ENCODE results near the gene MAML3.

The MAML3 gene

DNA sequence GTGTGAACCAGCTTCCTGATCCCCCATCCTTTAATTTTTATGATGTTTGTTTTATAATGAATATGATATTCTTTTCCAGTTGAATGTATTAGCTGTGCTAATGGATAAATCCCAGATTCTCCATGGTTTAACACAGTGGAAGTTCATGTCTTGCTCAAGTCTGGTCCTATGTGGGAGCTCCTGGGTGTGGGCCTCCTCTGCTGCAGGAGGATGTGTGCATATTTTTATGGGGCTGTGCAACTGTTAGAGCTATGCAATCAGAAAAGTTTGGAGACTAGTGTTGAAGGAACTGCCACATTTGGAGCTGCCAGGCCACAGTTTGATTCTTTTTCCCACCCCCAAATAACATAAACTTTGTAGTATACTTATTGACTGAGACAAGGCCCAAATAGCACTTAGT lies 463.6 kb downstream of the MAML3 start:
- no peak for DNase-seq (ENCODE audit: low read depth, low spot score)

DNA sequence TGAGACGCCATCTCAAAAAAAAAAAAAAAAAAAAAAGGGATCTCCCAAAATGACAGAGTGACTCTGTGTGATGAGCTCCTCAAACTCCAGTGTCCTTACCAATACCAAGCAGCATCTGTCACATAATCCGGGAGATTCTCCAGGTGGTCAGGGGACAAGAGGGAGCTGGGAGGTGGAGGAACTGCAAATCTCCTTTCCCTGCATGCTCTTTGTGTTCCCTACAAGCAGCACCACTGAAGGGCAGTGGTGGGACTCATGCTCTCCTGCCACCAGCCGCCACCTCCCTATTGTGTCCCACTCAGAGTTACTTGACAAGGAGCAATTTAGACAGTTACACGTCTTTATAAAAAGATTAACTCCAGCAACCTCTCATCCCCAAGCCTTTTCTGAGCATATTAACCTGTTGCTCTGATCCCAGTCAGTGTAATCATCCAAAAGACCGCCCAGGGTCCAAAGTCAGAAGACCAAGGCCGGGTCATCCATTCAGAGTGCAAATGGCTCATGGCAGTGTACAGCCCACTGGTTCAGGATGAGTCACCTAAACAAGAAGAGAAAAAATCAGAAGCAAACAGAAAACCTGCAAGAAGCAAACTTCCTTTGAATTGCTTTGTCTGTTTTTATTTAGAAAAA lies 464.8 kb downstream of the MAML3 start:
- no peak for DNase-seq (ENCODE audit: low read depth, low spot score)

DNA sequence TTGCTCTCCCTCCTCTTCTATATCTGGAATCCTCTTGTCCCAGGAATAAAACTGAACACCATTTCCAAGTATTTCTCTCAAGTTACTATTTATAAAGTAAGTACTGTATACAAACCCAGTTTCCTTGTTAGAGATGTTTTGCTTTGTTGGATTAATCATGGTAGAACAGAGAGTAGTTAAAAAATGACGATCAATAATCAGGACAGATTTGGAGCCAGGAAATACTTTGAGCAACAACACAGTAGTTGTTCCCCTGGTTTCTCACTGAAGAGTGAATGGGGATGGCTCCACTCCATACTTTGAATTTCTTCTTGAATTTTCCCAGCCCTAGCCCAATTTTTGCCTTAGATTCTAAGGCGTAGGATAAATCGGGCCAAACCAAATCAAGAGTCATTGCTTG lies 467.0 kb downstream of the MAML3 start:
- no peak for DNase-seq (ENCODE audit: low read depth, low spot score)

DNA sequence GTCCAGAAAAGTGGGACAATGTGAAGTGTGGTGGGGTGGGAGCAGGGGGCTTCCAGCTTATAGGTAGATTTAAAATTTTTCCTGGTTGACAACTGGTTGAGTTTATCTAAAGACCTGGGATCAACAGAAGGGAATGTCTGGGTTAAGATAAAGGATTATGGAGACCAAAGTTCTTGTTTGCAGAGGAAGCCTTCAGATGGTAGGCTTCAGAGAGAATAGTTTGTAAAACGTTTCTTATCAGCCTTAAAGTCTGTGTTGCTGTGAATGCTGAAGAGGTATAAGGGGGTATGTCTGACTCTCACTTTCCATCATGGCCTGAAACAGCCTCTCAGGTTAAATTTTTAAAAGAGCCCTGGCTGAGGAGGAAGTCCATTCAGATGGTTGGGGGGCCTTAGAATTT lies 467.9 kb downstream of the MAML3 start:
- no peak for DNase-seq (ENCODE audit: low read depth, low spot score)

DNA sequence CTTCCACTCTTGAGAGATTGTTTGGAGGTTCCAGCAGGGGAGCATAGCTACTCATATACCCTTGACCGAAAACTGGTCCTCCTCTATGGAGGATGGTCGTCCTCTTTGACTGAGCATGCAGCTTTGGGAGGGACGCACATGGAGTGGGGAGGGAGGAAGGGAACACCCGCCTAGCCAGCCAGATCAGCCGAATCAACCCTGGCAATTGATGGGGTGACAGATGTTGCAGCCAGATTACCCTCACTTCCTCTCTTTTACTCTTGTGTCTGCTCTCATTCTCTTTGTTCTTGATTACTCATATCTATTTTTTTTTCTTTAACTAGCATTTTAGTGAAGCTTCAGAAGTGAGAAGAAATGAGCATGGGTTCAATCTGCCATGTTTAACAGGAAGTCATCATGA lies 468.8 kb downstream of the MAML3 start:
- DNase-seq (ENCODE audit: low read depth, low spot score) = no peak

DNA sequence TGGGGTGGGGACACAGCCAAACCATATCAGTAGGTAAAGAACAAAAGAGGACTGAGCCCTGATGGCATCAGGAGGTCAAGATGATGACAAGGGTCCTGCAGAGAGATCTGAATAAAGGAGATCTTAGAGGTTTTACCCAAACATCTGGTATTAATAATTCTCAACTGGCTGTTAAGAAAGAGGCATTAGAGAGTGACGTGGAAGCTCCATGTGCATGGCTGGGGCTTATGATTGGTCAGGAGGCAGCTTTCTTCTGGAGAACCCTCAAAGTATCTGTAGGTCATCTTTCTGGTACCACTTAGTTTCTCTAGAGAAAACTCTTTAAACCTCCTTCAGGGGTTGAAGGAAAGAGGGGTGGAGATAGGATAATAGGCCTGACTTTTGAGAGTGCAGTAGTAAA lies 469.6 kb downstream of the MAML3 start:
- no peak for DNase-seq (ENCODE audit: low read depth, low spot score)

DNA sequence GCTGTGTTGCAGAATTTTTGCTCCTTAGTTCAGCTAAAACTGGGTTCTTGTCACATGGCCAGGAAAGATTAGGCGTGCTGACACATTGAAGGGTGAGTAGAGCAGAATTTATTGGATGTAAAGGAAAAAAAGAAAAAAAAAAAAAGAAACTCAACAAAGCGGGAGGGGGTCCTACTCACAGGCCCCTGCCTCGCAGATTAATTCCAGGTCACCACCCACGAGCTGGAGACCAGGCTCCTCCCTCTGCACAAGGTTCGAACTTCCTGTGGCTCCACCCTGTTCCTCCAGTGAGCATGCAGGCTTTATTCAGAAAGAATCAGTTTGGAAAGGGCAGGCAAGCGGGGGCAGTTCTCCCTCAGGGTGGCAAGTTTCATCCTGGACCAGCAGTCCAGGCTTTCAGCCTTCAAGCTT lies 471.2 kb downstream of the MAML3 start:
- DNase-seq (ENCODE audit: low read depth, low spot score) = no peak

DNA sequence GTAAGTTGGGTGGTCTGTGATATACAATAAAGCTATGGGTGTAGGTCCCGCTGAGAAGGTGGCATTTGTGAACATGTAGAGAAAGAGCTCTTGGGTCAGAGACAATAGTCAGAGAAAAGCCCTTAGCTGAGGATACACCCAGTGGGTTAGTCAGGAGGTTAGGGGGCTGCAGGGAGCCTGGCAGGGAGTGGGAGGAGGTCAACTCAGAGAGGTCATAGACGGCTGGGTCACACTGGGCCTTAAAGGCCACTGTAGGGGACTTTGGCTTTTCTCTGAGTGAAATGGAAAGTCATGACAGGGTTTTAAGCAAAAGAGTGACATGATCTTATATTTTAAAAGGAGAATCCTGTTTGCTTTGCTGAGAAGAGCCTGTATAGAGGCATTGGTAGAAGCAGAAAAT lies 471.7 kb downstream of the MAML3 start:
- no peak for DNase-seq (ENCODE audit: low read depth, low spot score)

DNA sequence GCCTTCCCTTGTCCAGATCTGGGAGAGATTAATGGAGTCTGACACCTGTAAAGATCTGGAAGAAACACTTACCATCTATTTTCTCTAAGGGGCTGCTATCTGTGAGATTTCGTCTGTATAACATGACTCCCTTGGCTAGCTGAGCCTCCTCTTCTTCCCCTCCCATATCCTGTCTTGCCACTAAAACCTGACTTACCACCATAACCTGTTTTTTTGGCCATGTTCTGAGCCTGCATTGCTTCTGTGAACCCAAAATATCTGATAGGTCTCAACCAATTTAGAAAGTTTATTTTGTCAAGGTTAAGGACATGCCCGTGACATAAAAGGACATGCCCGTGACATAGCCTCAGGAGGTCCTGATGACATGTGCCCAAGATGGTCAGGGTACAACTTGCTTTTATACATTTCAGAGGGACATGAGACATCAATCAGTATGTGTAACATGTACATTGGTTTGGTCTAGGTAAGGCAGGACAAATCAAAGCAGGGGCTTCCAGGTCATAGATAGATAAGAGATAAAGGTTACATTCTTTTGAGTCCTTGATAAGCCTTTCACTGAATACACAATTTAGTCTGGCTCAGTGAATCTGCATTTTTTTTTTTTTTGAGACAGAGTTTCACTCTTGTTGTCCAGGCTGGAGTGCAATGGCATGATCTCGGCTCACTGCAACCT lies 476.9 kb downstream of the MAML3 start:
- no peak for DNase-seq (ENCODE audit: low read depth, low spot score)

DNA sequence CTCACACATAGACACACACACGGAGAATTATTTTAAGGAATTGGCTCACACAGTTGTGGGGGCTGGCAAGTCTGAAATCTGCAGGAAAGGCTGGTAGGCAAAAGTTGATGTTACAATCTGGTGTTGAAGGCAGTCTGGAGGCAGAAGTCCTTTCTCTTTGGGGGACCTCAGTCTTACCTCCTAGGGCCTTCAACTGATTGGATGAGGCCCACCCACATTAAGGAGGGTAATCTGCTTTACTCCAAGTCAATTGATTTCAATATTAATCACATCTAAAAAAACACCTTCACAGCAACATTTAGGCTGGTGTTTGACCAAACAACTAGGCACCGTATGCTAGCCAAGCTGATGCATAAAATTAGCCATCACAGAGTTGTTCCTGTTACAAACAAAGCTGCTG lies 477.6 kb downstream of the MAML3 start:
- DNase-seq (ENCODE audit: low read depth, low spot score) = no peak

DNA sequence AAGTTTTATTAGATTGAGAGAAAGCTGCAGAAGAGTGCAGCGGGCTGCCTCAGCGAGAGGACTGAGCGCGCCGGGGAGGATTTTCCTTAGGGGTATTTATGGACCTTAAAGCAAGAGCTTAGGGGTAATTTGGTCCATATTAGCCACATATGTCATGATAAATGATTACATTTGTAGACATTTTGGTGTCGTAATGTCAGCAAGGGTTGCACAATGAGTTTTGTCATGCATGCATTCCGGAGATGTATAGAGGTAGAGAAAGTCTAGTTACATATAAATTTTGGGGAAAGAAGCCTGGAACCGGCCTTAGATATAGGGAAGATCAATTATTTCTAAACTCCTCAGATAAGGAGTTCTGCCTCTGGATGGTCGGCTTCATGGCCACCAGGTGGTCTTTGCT lies 478.3 kb downstream of the MAML3 start:
- DNase-seq (ENCODE audit: low read depth, low spot score) = no peak

DNA sequence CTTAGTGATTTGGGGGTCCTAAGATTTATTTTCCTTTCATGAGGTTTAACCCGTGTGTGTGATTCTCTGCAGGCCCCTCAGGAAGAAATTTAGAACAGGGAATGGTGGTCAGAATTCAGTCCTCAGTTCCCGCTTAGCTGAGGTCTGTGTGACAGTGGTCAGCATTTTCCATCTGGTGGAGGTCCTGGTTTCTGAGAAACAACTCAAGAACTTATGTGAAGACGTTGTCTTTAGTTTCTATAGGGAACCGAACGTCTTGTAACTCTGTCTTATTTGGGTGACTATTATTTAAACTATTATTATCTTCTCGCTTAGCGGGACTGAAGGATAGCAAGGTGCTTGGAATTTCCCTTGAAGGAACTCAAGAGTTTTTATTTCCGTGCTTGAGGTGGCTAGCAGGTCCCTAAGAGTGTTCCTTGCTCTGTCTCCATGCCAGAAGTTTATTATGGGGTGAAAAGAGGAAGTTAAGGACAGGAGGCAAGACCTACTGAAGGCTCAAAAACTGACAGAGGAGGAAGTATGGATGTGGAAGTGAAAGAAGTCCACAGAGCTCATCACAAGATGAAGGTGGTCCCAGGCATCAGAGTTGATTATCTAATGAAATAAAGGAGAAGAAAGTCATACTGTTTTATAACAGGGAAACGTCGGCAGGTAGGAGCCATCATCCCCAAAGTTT lies 479.0 kb downstream of the MAML3 start:
- no peak for DNase-seq (ENCODE audit: low read depth, low spot score)

DNA sequence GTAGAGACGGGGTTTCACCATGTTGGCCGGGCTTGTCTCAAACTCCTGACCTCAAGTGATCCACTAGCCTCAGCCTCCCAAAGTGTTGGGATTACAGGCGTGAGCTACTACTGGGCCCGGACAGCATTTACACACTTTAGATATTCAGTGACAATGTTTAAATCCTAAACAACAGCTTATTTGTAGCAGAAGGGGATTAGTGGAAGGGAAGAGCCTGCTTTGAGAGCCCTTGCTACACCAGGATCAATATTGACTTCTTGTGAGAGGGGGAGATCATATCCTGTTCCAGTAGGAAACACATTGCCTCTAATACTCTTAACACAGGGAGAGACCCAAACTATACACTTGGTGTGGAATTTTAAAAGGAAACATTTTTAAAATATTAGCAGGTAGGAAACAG lies 481.3 kb downstream of the MAML3 start:
- no peak for DNase-seq (ENCODE audit: low read depth, low spot score)

DNA sequence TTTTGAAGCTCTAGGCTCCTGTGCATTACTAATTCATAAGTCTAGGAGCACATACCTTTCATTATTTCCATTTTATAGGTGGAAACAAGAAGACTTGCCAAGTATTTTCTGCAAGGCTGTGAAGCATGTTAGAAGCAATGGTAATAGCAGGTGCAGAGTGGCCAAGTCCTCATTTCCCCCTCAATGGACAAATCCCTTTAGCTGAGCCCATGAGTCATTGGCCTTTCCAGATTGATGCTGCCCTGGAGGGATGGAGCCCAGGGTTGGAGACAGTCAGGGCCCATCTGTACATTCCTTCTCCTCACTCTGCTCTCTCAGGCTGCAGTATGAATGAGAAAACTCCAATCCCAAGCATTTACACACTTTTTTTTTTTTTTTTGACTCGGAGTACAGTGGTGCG lies 481.8 kb downstream of the MAML3 start:
- no peak for DNase-seq (ENCODE audit: low read depth, low spot score)

DNA sequence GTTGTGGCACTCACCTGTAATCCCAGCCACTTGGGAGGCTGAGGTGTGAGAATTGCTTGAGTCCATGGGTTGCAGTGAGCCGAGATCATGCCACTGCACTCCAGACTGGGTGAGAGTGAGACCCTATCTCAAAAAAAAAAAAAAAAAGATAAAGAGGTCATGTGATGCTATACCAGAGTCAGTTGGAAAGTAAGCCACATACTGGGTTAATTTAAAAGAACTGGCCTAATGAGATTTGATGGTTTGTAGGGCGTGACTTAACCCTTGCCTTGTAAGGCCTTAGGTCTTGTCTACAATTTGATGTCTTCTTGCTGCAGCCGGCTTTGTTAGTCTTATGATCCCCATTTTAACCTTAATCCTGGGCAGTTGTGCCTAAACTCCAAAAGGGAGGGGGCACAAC lies 483.2 kb downstream of the MAML3 start:
- no peak for DNase-seq (ENCODE audit: low read depth, low spot score)

DNA sequence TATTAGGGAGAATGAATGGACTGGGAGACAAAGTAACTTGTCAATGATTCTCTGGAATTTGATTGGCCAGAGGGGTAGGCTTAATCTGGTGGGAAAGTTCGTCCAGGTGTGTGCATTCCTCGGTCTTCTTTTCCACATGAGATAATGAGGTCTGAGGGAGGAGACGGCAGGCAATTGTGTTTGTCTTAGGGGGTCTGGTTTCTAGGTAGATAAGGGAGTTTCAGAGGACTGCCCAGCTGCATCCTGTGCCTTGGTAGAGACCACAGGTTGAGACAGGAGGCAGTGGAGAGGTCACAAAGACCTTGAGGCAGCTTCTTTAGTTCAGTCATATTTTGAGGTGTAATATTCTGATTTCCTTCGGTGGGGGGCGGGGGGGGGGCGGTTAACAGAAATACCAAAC lies 484.1 kb downstream of the MAML3 start:
- no peak for DNase-seq (ENCODE audit: low read depth, low spot score)

DNA sequence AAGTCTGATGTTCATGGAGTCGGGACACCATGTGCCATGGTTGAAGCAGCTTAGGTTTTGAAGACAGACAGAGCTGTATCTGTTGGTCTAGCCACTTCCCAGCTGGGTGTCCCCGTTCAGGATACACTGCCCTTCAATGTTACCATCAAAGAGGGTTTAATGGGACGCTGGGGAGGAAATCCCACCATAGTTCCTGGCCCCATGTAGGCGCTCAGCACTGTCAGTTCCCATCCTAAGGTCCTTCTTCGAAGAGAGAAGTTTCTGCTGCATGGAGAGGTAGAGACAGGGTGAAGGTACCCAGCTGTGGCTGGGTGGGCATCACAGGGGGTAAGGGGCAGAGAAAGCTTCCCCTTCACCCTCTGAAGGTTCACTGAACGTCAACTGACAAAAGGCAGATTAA lies 484.6 kb downstream of the MAML3 start:
- no peak for DNase-seq (ENCODE audit: low read depth, low spot score)

DNA sequence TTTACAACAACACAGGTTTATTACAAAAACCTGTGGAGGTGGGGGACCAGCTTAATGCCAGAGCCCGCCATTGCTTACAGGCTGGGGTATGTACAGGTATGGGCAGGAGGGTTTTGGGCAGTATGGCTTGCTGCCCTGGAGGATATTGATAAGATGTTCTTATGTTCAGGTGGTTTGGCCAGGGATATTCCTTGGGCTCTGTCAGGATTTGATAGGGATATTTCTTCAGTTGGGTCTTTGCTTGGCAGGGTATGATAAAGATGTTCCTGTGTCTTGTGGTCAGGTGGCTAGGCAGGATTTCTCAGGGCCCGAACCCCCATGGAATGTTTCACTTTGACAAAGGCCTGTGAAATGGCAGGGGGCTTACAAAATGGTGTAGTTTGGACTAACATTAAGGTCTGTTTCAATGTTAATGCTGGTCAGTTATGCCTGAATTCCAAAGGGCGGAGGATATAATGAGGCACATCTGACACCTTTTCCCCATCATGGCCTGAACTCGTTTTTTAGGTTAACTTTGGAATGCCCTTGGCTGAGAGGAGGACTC lies 485.3 kb downstream of the MAML3 start:
- no peak for DNase-seq (ENCODE audit: low read depth, low spot score)

DNA sequence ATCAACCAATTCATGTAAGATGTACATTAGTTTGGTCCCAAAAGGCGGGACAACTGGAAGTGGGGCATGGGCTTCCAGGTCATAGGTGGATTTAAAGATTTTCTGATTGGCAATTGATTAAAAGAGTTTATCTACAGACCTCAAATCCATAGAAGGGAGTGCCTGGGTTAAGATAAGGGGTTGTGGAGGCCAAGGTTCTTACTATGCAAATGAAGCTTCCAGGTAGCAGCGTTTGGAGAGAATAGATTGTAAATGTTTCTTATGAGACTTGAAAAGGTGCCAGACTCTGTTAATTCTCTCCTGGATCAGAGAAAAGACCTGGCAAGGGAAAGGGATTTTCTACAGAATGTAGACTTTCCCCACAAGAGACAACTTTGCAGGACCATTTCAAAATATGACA lies 485.9 kb downstream of the MAML3 start:
- no peak for DNase-seq (ENCODE audit: low read depth, low spot score)

Measured in activated CD4-positive, CD25-positive, alpha-beta regulatory T cell treated with anti-CD3 and anti-CD28 coated beads, Interleukin-2, amount 50 U/mL, for 16 hours (primary cell).